MM.1S (cell line): Measurements from ENCODE around the gene CKM.

Source experiments
- DNase-seq: peaks from one replicate; pipeline ENCODE4 v3.0.0-alpha.2; 2015
- H2AFZ ChIP-seq: fragments of 300-600 bp; sonication (generic); 2 replicates; pipeline ENCODE4 v1.6.0; 2016; ENCODE audit warnings: antibody characterized with exemption, low read length
- H3F3A ChIP-seq: fragments of 300-600 bp; sonication (generic); 2 replicates; pipeline ENCODE4 v1.6.1; 2016; ENCODE audit warnings: mild to moderate bottlenecking, antibody characterized with exemption, low read length, moderate library complexity, mixed read lengths; ENCODE audit not compliant: insufficient read depth
- H3K27ac ChIP-seq: fragments of 300-600 bp; sonication (generic); 2 replicates; pipeline ENCODE4 v1.5.1; 2016; ENCODE audit warnings: mild to moderate bottlenecking, low read length
- H3K27me3 ChIP-seq: fragments of 300-600 bp; sonication (generic); replicated peaks from 2 replicates; pipeline ENCODE4 v1.6.0; 2016; ENCODE audit warnings: low read length; ENCODE audit not compliant: insufficient read depth
- H3K36me3 ChIP-seq: fragments of 300-600 bp; sonication (generic); replicated peaks from 2 replicates; pipeline ENCODE4 v1.6.1; 2016; ENCODE audit warnings: mild to moderate bottlenecking, low read length, mixed read lengths; ENCODE audit not compliant: insufficient read depth
- H3K4me1 ChIP-seq: fragments of 300-600 bp; sonication (generic); 2 replicates; pipeline ENCODE4 v1.6.1; 2016; ENCODE audit warnings: low read length, mixed read lengths
- H3K4me2 ChIP-seq: fragments of 300-600 bp; sonication (generic); 2 replicates; pipeline ENCODE4 v1.6.0; 2016; ENCODE audit warnings: low read depth, low read length
- H3K4me3 ChIP-seq: fragments of 300-600 bp; sonication (generic); 2 replicates; pipeline ENCODE4 v1.5.1; 2016; ENCODE audit warnings: low read length, mixed read lengths
- H3K79me2 ChIP-seq: fragments of 300-600 bp; sonication (generic); 2 replicates; pipeline ENCODE4 v1.6.1; 2016; ENCODE audit warnings: mixed run types, low read length, mixed read lengths
- H3K9ac ChIP-seq: fragments of 300-600 bp; sonication (generic); 2 replicates; pipeline ENCODE4 v1.6.1; 2016; ENCODE audit warnings: low read length, mixed read lengths
- H3K9me2 ChIP-seq: fragments of 300-600 bp; sonication (generic); replicated peaks from 2 replicates; pipeline ENCODE4 v1.6.1; 2016; ENCODE audit warnings: mild to moderate bottlenecking, low read length, mixed read lengths; ENCODE audit not compliant: insufficient read depth
- H3K9me3 ChIP-seq: fragments of 300-600 bp; sonication (generic); replicated peaks from 2 replicates; pipeline ENCODE4 v1.6.1; 2016; ENCODE audit warnings: mild to moderate bottlenecking, low read length, mixed read lengths; ENCODE audit not compliant: insufficient read depth
- H4K20me1 ChIP-seq: fragments of 300-600 bp; sonication (generic); 2 replicates; pipeline ENCODE4 v1.6.1; 2016; ENCODE audit warnings: mild to moderate bottlenecking, low read length, moderate library complexity, mixed read lengths; ENCODE audit not compliant: insufficient read depth
- CTCF ChIP-seq: fragments of 300-600 bp; sonication (generic); IDR thresholded peaks from 2 replicates; pipeline ENCODE4 v1.5.1; 2016; ENCODE audit warnings: antibody characterized with exemption, low read length, mixed read lengths
- EZH2 ChIP-seq: fragments of 300-600 bp; sonication (generic); optimal IDR thresholded peaks from 2 replicates; pipeline ENCODE3; 2017; ENCODE audit warnings: low read depth, mild to moderate bottlenecking, antibody characterized with exemption, low read length, mixed read lengths
- EZH2phosphoT487 ChIP-seq: fragments of 300-600 bp; sonication (generic); IDR thresholded peaks from 2 replicates; pipeline ENCODE4 v1.6.1; 2018; ENCODE audit warnings: antibody characterized with exemption, low read length

Gene CKM

DNA sequence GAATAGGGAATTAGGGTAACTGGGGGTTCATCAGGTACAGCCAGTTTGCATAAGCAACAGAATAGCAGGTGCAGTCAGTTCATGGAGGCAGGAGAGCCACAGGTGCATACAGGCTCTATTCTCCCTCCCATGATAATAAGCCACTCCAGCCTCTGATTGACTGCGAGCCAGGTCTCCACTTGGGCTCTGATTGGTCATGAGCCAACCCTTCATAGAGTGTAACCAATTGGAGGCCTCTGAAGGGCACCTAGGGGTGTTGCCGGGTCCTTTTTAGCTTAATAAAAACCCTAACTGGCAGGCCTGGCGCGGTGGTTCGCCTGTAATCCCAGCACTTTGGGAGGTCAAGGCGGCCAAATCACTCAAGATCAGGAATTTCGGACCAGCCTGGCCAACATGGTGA lies 8.7 kb upstream of the CKM start:
- TF ChIP-seq EZH2phosphoT487 = no peak
- no peak for TF ChIP-seq EZH2
- TF ChIP-seq CTCF = no peak
- no peak overlapping the region for H3K4me3 ChIP-seq
- no peak overlapping the region for H3K4me2 ChIP-seq

GRCh38 chr19:45327404-45328143 lies 4.9 kb upstream of the CKM start:
- H2AFZ ChIP-seq = no peak overlapping the region

More for the DNA sequence above, 8.7 kb upstream of the CKM start:
- H3K4me1 ChIP-seq = no peaks in the 10 kb centered on the region
- H4K20me1 ChIP-seq = no peaks in the 10 kb centered on the region
- H3K9ac ChIP-seq = no peak overlapping the region
- no peaks in the 10 kb centered on the region for H3K79me2 ChIP-seq
- no peaks in the 10 kb centered on the region for H3K36me3 ChIP-seq
- H3K9me2 ChIP-seq = no peaks in the 10 kb centered on the region
- no peaks in the 10 kb centered on the region for H3F3A ChIP-seq
- no peaks in the 10 kb centered on the region for H3K9me3 ChIP-seq
- DNase-seq = no peak
- H2AFZ ChIP-seq = no peak overlapping the region
- H3K27ac ChIP-seq = no peak overlapping the region
- H3K27me3 ChIP-seq = peaks cover 10% of the 10 kb centered on the region; the same call in 1 of the 2 replicates

DNA sequence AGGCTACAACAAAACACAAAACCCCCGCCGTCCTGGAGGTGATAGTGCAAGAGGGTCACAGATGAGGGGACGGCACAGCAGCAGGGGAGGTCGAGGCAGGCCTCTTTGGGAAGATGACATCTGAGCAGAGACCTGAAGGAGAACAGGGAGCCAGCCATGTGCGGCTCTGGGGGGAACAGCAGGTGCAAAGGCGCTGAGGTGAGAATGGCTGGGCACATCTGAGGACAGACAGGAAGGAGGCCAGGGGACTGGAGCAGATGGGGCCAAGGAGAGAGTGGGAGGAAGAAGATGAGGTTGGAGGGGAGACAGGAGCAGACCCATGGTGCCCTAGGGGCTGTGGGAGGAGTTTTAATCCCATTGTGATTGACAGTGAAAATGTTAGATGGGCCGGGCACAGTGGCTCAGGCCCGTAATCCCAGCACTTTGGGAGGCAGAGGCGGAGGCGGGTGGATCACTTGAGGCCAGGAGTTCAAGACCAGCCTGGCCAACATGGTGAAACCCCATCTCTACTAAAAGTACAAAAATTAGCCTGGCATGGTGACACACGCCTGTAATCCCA lies 1.8 kb upstream of the CKM start:
- no peak overlapping the region for H3K27ac ChIP-seq
- DNase-seq = no peak
- H3K4me3 ChIP-seq = no peak overlapping the region
- H3K36me3 ChIP-seq = no peaks in the 10 kb centered on the region
- TF ChIP-seq EZH2phosphoT487 (no peak), CTCF (no peak), EZH2 (no peak)
- no peaks in the 10 kb centered on the region for H3K9me2 ChIP-seq
- H3K4me2 ChIP-seq = no peak overlapping the region
- no peak overlapping the region for H3K9ac ChIP-seq
- H3K27me3 ChIP-seq = peaks cover 30% of the 10 kb centered on the region
- H4K20me1 ChIP-seq = no peaks in the 10 kb centered on the region
- H3F3A ChIP-seq = no peaks in the 10 kb centered on the region
- no peaks in the 10 kb centered on the region for H3K79me2 ChIP-seq
- no peaks in the 10 kb centered on the region for H3K9me3 ChIP-seq
- no peak overlapping the region for H2AFZ ChIP-seq
- H3K4me1 ChIP-seq = no peaks in the 10 kb centered on the region

More at GRCh38 chr19:45327404-45328143, 4.9 kb upstream of the CKM start:
- peaks cover 25% of the 10 kb centered on the region for H3K27me3 ChIP-seq
- H3K36me3 ChIP-seq = no peaks in the 10 kb centered on the region
- H3K9me2 ChIP-seq = no peaks in the 10 kb centered on the region
- no peak for DNase-seq
- H3K9ac ChIP-seq = no peak overlapping the region
- H3K79me2 ChIP-seq = no peaks in the 10 kb centered on the region
- no peaks in the 10 kb centered on the region for H3K4me1 ChIP-seq
- no peak overlapping the region for H3K4me3 ChIP-seq
- H3K4me2 ChIP-seq = no peak overlapping the region
- no peak overlapping the region for H3K27ac ChIP-seq
- H3F3A ChIP-seq = no peaks in the 10 kb centered on the region
- TF ChIP-seq CTCF = no peak
- no peak for TF ChIP-seq EZH2
- no peak for TF ChIP-seq EZH2phosphoT487
- no peaks in the 10 kb centered on the region for H4K20me1 ChIP-seq
- H3K9me3 ChIP-seq = no peaks in the 10 kb centered on the region
